Fibroblast of upper back skin (primary cell): Measurements from ENCODE around the gene ERVW-1.
"Not testable (repeated sequence)": the region's sequence is repeated elsewhere in the genome, so short reads cannot be mapped to it uniquely, and the experiment has no call there.

Experiments used
- DNase-seq: peaks from one replicate; pipeline ENCODE4 v3.0.0-alpha.2; 2013

ERVW-1 gene

GRCh38 chr7:92466682-92467081 is 11.1 kb downstream of the ERVW-1 start:
- no peak for DNase-seq

- no peak for DNase-seq
Observed at GRCh38 chr7:92464515-92464914, 13.2 kb downstream of the ERVW-1 start.

- DNase-seq, result no peak
Observed at GRCh38 chr7:92462560-92462959, 15.2 kb downstream of the ERVW-1 start.

GRCh38 chr7:92461027-92462003 is 16.4 kb downstream of the ERVW-1 start:
- DNase-seq, result peak; percentile 44

- DNase-seq, result no peak
Observed at GRCh38 chr7:92460510-92460909, 17.2 kb downstream of the ERVW-1 start.

- DNase-seq, result no peak
Observed at GRCh38 chr7:92460109-92460508, 17.6 kb downstream of the ERVW-1 start.

- DNase-seq, result peak; percentile 77
Observed at GRCh38 chr7:92456236-92456635, 21.5 kb downstream of the ERVW-1 start.

GRCh38 chr7:92451645-92452044 is 26.1 kb downstream of the ERVW-1 start:
- DNase-seq, result no peak

- DNase-seq, result peak; percentile 36
Observed at GRCh38 chr7:92448205-92448747, 29.5 kb downstream of the ERVW-1 start.

- peak; percentile 93 for DNase-seq
Observed at GRCh38 chr7:92447345-92448204, 30.2 kb downstream of the ERVW-1 start, which contains the start of gene GATAD1. Gene GATAD1 (plus strand): TSS chr7:92447482. CDS start chr7:92447730, 248 bp downstream.

GRCh38 chr7:92446869-92447344 is 30.8 kb downstream of the ERVW-1 start:
- no peak for DNase-seq

- DNase-seq, result not testable (repeated sequence)
Observed at GRCh38 chr7:92442720-92443119, 35.0 kb downstream of the ERVW-1 start.

GRCh38 chr7:92437956-92438491 is 39.7 kb downstream of the ERVW-1 start:
- DNase-seq, result no peak

GRCh38 chr7:92436612-92437445 is 40.9 kb downstream of the ERVW-1 start:
- DNase-seq, result no peak

GRCh38 chr7:92435542-92435941 is 42.2 kb downstream of the ERVW-1 start:
- DNase-seq, result no peak

GRCh38 chr7:92433019-92433418 is 44.7 kb downstream of the ERVW-1 start:
- no peak for DNase-seq

- DNase-seq, result no peak
Observed at GRCh38 chr7:92432299-92432946, 45.3 kb downstream of the ERVW-1 start.

- DNase-seq, result no peak
Observed at GRCh38 chr7:92427193-92427592, 50.6 kb downstream of the ERVW-1 start.

- no peak for DNase-seq
Observed at GRCh38 chr7:92425311-92425947, 52.3 kb downstream of the ERVW-1 start.

GRCh38 chr7:92423710-92424131 is 54.0 kb downstream of the ERVW-1 start:
- DNase-seq, result no peak

- DNase-seq, result no peak
Observed at GRCh38 chr7:92422926-92423325, 54.8 kb downstream of the ERVW-1 start.
